Adrenal gland (tissue), 12 donors: ENCODE results near the gene FGL2. TPM values are rescaled to one million over a fixed set of nuclear protein-coding genes. Genes with fewer than 3 reads are reported as not detected.

Experiments
- DNase-seq, 7 donors: peaks; one replicate each; pipeline ENCODE4 v3.0.0-alpha.2; 2019 to 2020
- H3K27ac ChIP-seq, 5 donors: fragments of 200-600 bp; sonication (generic) in 4 of 5; 1 replicate in 3 of 5; 2 replicates in 2 of 5; pipeline versions ENCODE4 v1.5.1 to v1.8.0; 2016 to 2020; ENCODE audit warnings: mild to moderate bottlenecking in 1 of 5
- H3K27me3 ChIP-seq: fragments of 200-600 bp; 2 replicates; pipeline ENCODE4 v1.8.0; 2021
- H3K36me3 ChIP-seq, 2 donors: fragments of 200-600 bp; replicated peaks in 1 of 2; 1 replicate in 1 of 2; 2 replicates in 1 of 2; pipeline versions ENCODE4 v1.5.1 to v1.8.0; 2018 to 2022
- H3K4me1 ChIP-seq, 2 donors: fragments of 200-600 bp; replicated peaks in 1 of 2; 1 replicate in 1 of 2; 2 replicates in 1 of 2; pipeline versions ENCODE4 v1.5.1 to v1.8.0; 2018 to 2021
- H3K4me3 ChIP-seq, 4 donors: fragments of 200-600 bp; sonication (generic) in 3 of 4; one replicate each; pipeline ENCODE4 v1.5.1; 2016 to 2018
- H3K9me3 ChIP-seq, 3 donors: fragments of 200-600 bp; sonication (generic) in 1 of 3; replicated peaks in 1 of 3; 1 replicate in 2 of 3; 2 replicates in 1 of 3; pipeline versions ENCODE4 v1.5.1 to v1.8.0; 2016 to 2021
- POLR2A ChIP-seq, 2 donors: fragments of 450-650 bp; IDR thresholded peaks; one replicate each; pipeline ENCODE4 v1.6.1; 2017; ENCODE audit warnings: antibody characterized with exemption in 2 of 2, mild to moderate bottlenecking in 2 of 2, moderate library complexity in 1 of 2
- WGBS, 4 donors: extraction: QIAGEN DNeasy Blood & Tissue Kit in 2 of 4; methylation state at CpG; one replicate each; pipeline versions ENCODE4 v1.1.5 to v1.1.7; 2013 to 2017; 5-methylcytosine and 5-hydroxymethylcytosine counted together
- intact Hi-C, 2 donors: fragments of 100-400 bp; cut with DNase I; formaldehyde crosslinking; loops; one replicate each; pipeline versions ENCODE4 v1.14.1 to v1.15.0; 2022 to 2023
- polyA plus RNA-seq, 3 donors: library from polyadenylated mRNA; stranded (reverse); fragments of 200-250 nt in 2 of 3; fragments of 350-450 nt in 1 of 3; fragmentation: Illumina TruSeq in 1 of 3; extraction: RNeasy Lipid Tissue Mini Kit (QIAGEN cat#74804) in 1 of 3; gene quantifications; one replicate each; pipeline ENCODE4 v1.2.3, GENCODE V29; 2013 to 2014
- total RNA-seq, 9 donors: library from RNA; depleted of rRNA in 4 of 9; stranded (reverse); fragments of >200 nt in 4 of 9; fragments of 120-200 nt in 1 of 9; fragmentation: NEBNext Ultra II Directional in 1 of 9; extraction: Animal tissue kit (Norgen Biotek cat#: 25700) in 1 of 9; gene quantifications; one replicate each; pipeline versions ENCODE4 v1.1.0 to v1.2.4, GENCODE V29; 2013 to 2023
- TF ChIP-seq, protein P1 (sequence below), 6 experiments: fragments of 450-650 bp in 4 of 6; fragments of 200-600 bp in 2 of 6; sonication (generic) in 1 of 6; IDR thresholded peaks; 1 replicate in 5 of 6; 2 replicates in 1 of 6; pipeline versions ENCODE4 v1.5.1 to v1.8.0; 2016 to 2021; ENCODE audit warnings: antibody characterized with exemption in 6 of 6, mild to moderate bottlenecking in 2 of 6, moderate library complexity in 1 of 6
- donor health status: healthy with polysubstance abuse.
- donor health status: Bipolar disorder and iron deficiency.
- donor health status: DM: yes; HTN: yes; CAD: no.
- donor health status: DM: no; HTN: no; CAD: no.
- donor health status: DM: no; HTN: no; CAD: no.
- donor health status: DM: yes; HTN: yes; CAD: no.

FGL2 gene
- total and polyA plus RNA-seq, 12 donors: 4.8 to 71.7 (median 21.2) TPM

DNA sequence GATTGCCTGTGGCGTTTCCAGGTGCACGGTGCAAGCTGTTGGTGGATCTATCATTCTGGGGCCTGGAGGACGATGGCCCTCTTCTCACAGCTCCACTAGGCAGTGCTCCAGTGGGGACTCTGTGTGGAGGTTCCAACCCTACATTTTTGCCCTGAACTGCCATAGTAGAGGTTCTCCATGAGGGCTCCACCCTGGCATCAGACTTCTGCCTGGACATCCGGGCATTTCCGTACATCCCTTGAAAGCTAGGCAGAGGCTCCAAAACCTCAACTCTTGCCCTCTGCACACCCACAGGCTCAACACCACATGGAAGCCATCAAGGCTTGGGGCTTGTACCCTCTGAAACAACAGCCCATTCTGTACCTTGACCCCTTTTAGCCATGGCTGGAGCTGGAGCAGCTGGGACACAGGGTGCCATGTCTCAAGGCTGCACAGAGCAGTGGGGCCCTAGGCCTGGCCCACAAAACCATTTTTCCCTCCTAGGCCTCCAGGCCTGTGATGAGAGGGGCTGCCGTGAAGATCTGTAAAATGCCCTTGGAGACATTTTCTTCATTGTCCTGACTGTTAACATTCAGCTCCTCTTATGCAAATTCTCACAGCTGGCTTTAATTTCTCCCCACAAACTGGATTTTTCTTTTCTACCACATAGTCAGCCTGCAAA is 10.0 kb upstream of the FGL2 start:
- intact Hi-C loops: no loop called here
- H3K27me3 ChIP-seq: no peaks in the 10 kb centered on the region
- no peak overlapping the region for H3K27ac ChIP-seq
- no peak for DNase-seq
- H3K4me3 ChIP-seq: no peak overlapping the region
- no peaks in the 10 kb centered on the region for H3K4me1 ChIP-seq
- H3K9me3 ChIP-seq: peaks cover 0 to 7% (median 0%) of the 10 kb centered on the region in 3 donors
- H3K36me3 ChIP-seq: no peaks in the 10 kb centered on the region
- TF ChIP-seq, protein P1, sequence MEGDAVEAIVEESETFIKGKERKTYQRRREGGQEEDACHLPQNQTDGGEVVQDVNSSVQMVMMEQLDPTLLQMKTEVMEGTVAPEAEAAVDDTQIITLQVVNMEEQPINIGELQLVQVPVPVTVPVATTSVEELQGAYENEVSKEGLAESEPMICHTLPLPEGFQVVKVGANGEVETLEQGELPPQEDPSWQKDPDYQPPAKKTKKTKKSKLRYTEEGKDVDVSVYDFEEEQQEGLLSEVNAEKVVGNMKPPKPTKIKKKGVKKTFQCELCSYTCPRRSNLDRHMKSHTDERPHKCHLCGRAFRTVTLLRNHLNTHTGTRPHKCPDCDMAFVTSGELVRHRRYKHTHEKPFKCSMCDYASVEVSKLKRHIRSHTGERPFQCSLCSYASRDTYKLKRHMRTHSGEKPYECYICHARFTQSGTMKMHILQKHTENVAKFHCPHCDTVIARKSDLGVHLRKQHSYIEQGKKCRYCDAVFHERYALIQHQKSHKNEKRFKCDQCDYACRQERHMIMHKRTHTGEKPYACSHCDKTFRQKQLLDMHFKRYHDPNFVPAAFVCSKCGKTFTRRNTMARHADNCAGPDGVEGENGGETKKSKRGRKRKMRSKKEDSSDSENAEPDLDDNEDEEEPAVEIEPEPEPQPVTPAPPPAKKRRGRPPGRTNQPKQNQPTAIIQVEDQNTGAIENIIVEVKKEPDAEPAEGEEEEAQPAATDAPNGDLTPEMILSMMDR (IDR thresholded peaks at IDR 0.05): no peak
- no peak for TF ChIP-seq POLR2A (IDR thresholded peaks at IDR 0.05)
- WGBS, 4 donors: 87 to 93% (median 90%) methylated on average over 3 to 6 of the region's 6 CpGs

DNA sequence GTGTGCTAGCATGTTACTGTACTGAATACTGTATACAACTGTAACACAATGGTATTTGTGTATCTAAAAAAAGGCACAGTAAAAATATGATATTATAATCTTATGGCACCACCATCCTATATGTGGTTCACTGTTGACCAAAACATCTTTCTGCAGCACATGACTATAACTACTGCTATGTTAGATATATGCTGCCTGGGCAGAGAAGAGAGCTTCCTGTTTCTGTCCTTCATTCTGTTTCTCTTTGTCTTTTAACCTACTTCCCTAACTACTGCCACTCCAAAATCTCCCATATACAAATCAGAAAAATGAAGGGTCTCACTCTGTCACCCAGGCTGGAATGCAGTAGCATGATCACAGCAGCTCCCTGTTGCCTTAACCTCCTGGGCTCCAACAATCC is 8.8 kb upstream of the FGL2 start:
- intact Hi-C loops: no loop called here
- no peak for TF ChIP-seq POLR2A (IDR thresholded peaks at IDR 0.05)
- TF ChIP-seq, protein P1 (IDR thresholded peaks at IDR 0.05): no peak
- Histone ChIP-seq H3K9me3 (peaks cover 0 to 7% (median 0%) of the 10 kb centered on the region in 3 donors), H3K4me1 (no peaks in the 10 kb centered on the region), H3K36me3 (no peaks in the 10 kb centered on the region), H3K27ac (no peak overlapping the region), H3K4me3 (no peak overlapping the region), H3K27me3 (no peaks in the 10 kb centered on the region)
- no peak for DNase-seq

DNA sequence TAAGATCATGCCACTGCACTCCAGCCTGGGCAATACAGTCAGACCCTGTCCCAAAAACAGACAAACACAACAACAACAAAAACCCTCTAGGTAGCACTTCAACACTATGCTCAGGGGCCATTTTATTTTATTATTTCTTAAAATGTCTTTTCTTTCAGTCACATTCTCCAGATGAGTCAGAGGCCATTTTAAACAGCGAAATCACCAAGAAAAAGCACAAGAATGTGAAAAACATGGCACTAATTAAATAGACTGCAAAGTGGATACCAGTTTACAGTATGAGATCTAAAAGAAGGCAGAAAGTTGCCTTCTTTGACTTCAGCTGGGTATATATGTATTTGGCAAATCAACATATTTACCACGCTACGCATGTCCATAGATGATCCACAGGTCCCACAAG is 6.1 kb upstream of the FGL2 start:
- WGBS, 4 donors: 96 to 99% (median 97%) methylated on average over 3 of the region's 3 CpGs
- Histone ChIP-seq H3K9me3 (peaks cover 0 to 7% (median 0%) of the 10 kb centered on the region in 3 donors), H3K27me3 (no peaks in the 10 kb centered on the region), H3K4me1 (no peaks in the 10 kb centered on the region), H3K4me3 (no peak overlapping the region), H3K27ac (no peak overlapping the region), H3K36me3 (no peaks in the 10 kb centered on the region)
- TF ChIP-seq, protein P1 (IDR thresholded peaks at IDR 0.05): no peak
- no peak for TF ChIP-seq POLR2A (IDR thresholded peaks at IDR 0.05)
- no peak for DNase-seq
- intact Hi-C loops: no loop called here

DNA sequence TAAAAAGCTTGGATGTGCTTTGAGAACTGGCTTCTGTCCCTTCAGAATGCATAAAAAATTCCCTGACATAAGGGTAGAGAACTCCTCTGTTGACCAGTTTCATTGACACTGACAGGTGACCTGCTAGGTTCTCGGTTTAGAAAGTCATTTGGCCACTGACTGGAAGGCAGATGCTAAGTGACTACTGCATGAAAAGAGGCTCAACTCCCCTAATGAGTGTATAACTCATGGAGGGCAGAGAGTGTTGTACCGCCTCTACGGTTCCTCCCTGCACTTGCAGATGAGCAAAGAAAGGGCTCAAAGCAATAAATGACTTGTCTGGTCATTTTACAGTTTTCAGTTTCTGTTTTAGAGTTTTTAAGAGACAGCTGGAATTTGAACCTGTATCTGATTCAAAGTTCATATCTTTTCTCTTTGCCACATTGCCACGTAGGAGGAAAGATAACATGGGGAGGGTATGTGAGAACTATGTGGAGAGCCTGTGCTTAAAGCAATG is 2.9 kb upstream of the FGL2 start:
- no peak for DNase-seq
- no peaks in the 10 kb centered on the region for H3K27me3 ChIP-seq
- no peak overlapping the region for H3K4me3 ChIP-seq
- no peaks in the 10 kb centered on the region for H3K36me3 ChIP-seq
- 85 to 91% (median 88%) methylated on average over 4 of the region's 4 CpGs for WGBS, 4 donors
- intact Hi-C loops: no loop called here
- H3K9me3 ChIP-seq: no peaks in the 10 kb centered on the region
- no peak overlapping the region for H3K27ac ChIP-seq
- peaks cover 0 to 4% of the 10 kb centered on the region in 2 donors for H3K4me1 ChIP-seq
- TF ChIP-seq POLR2A (IDR thresholded peaks at IDR 0.05): no peak
- TF ChIP-seq, protein P1 (IDR thresholded peaks at IDR 0.05): no peak
